DMS53 treated with DMSO at 0.1 percent for 48 hours (cell line): Measurements from ENCODE around the gene WFDC1.

Experiments used
- DNase-seq: peaks from one replicate; lab custom pipeline; 2025; ENCODE audit not compliant: unreplicated experiment; lab: John Stamatoyannopoulos, UW

Gene WFDC1, protein sequence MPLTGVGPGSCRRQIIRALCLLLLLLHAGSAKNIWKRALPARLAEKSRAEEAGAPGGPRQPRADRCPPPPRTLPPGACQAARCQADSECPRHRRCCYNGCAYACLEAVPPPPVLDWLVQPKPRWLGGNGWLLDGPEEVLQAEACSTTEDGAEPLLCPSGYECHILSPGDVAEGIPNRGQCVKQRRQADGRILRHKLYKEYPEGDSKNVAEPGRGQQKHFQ

GRCh38 chr16:84294531-84295142 lies at the start of gene WFDC1:
TSS of gene WFDC1 (plus strand) at chr16:84294878. CDS start at chr16:84294972, 94 bp downstream.
- DNase-seq = no peak

DNA sequence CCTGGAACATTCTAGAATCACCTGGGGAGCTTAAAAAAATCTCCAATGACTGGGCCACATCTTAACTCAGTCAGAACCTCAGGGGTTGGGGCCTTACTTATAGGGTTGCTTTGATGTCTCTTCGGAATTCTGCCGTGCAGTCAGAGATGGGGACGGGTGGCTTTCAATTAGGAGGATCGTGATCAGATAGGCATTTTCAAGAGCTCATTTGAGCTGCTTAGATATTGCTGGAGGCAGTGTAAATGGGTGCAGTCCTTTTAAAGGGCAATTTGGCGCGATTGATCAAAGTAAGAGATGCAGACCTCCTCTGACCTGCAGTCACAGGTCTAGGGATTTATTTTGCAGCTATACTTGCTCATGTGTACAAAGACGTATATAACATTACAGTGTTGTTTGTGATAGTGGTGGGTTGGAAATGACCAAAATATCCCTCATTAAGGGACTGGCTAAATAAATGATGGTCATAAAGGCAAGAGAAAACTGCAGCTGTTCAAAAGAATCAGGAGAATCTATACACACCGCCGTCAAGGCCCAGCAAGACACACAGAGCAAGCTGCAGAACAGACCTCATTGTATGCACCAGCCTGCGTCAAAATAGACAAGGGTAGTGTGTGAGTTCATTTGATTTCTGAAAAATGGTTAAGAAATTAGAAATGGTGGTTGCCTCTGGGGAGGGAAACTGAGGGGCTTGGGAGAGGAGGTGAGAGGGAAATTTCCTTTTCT lies 48.6 kb upstream of the WFDC1 start:
- DNase-seq = no peak

GRCh38 chr16:84246679-84247077 lies 48.0 kb upstream of the WFDC1 start:
- no peak for DNase-seq

GRCh38 chr16:84247331-84247730 lies 47.3 kb upstream of the WFDC1 start:
- DNase-seq = no peak

DNA sequence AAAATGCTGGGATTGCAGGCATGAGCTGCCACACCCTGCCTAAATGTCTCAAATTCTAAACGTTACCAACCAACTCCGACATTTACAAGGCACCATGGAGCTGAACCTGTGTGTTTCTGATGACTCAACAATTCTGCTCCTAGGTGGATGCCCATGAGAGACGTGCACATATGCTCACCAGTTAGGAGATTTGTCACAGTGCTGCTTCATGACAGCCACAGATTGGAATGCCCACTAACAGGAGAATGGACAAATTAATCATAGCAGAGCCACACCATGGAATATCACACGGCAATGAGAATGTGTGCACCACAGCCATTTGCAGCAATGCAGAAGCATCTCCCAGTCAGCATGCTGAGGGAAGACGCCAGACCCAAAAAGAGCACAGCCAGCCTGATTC lies 46.8 kb upstream of the WFDC1 start:
- DNase-seq = no peak

- DNase-seq = no peak
Measured at GRCh38 chr16:84252184-84252583, 42.5 kb upstream of the WFDC1 start.

DNA sequence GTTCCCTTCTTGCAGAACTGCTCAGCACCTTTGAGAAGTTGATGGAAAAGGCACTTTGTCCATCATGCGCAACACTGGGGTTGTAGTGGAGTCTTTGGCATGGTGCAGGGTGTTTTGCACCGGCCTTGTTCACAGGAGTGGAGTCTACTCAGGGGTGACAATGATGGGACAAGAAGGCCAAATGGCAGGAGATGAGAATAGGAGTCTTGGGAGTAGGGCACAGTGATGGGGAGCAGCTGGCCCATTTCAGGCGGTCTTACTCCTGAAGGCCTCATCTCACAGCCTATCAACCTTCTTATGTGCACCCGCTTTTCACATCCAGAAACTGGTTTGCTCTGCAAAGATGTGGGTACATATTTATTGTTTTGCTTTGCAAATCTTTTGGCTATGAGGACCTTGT lies 41.5 kb upstream of the WFDC1 start:
- no peak for DNase-seq

GRCh38 chr16:84254062-84254461 lies 40.6 kb upstream of the WFDC1 start:
- no peak for DNase-seq

DNA sequence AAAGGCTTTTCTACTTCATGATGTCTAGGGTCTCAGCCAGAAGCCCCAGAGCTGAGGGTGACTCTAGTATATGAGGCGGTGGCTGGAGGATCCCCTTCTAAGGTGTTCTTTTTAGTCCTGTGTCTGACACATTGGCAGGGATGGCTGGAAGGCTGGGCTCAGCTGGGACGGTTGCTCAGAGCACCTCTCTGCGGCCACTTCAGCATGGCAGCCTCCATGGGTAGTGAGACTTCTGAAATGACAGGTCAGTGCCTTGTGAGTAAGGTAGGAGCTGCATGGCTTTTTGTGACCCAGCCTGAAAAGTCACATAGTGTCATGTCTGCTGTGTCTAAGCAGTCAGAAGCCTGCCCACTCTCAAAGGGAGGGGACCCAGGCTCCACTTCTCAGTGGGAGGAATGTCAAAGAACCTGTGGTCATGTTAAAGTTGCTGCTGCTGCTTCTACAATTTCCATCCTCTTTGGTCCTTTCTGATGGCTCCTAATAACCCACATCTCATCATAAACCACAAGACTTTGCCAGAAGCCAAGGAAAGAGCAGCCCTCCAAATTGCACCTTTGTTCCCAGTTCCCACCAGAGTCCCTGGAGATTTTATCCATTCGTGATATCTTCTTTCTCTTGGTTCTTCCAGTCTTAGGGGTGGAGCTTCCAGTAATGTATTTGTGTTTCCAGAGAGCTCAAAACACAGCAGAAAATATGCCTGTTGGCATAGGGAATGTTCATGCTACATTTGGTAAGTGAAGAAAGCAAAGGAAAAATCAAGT lies 39.4 kb upstream of the WFDC1 start:
- DNase-seq = no peak

GRCh38 chr16:84258266-84258665 lies 36.4 kb upstream of the WFDC1 start:
- DNase-seq = no peak

- no peak for DNase-seq
Measured at GRCh38 chr16:84259691-84260090, 35.0 kb upstream of the WFDC1 start.

DNA sequence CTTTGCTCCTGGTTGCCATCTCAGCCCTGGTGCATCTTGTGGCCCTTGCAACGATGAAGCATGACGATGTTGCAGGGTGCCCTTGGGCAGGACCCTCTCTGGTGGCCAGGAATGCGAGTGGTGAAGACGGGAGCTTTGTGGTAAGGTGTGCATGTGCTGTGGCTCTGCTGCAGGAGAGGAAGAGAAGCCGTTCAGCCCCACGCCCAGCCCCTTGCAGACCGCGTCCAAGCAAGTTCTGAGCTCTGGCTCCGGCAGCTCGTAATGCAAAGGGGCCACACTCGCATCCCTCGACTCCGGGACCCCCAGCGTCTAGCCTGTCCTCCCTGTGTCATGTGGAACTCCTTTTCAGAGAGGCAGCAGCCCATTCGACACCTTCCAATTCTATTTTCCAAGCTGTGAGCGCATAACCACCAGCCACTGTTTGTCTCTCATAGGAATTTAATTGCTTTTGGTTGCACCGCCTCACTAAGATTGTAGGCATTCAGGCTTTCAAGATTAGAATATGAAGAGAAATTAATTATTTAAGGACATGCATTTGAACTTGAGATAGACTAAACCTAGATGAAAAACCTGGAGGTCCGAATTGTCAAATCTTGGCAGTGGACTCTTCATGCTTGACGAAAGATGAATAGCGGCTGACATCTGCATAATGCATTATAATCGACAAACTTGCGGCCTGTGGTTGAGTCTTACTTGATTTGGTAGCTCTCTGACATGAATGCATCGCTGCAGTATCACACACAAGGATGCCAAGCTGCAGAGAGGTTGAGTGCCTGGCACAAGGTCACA lies 33.7 kb upstream of the WFDC1 start:
- DNase-seq = no peak

DNA sequence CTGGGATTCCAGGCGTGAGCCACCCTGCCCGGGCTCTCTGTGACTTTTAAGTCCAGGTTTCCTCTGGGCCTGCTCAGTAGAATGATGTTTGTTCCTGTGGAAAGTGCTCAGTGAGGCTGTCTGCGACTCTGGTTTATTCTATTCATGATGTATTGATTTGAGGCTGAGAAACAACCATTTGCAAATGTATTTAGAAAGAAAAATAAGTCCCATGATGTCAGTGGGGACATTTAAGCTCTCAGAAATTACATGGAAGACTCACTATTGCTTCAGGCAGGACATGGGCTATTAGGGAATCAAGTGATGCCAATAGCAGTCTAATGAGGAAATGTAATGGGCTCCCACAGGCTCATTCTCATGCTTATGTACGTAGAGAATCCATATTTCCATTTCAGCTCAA lies 32.6 kb upstream of the WFDC1 start:
- no peak for DNase-seq

DNA sequence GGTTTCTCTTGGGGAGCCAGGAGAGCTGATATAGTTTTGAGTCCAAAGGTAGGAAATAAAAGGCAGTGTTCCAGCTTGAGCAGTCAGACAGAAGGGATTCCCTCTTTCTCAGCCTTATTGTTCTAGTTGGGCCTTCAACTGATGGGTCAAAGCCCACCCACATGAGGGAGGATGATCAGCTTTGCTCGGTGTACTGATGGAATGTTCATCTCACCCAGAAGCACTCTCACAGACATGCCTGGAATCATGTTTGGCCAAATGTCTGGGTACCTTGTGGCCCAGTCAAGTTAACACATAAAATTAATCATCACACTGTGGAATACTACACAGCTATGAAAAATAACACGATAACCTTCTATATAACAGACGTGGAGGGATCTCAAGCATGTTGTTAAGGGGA lies 31.7 kb upstream of the WFDC1 start:
- DNase-seq = no peak

DNA sequence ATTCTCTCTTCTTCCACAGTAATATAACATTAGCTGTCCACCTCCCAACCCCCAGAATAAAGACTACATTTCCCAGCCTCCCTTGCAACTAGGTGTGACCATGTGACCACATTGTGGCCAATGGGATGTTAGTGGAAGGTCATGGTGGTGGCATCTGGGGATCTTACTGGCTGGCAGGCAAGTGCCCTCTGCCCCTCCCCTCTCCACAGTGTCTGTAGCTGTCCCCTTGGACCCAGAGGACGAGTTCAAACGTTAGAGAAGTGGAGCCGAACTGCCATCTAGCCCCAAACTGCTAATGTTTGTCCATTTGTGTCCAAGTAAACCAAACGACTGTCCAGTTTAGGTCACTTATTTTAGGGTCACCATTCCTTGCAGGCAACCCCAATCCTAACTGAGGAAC lies 28.2 kb upstream of the WFDC1 start:
- DNase-seq = no peak

DNA sequence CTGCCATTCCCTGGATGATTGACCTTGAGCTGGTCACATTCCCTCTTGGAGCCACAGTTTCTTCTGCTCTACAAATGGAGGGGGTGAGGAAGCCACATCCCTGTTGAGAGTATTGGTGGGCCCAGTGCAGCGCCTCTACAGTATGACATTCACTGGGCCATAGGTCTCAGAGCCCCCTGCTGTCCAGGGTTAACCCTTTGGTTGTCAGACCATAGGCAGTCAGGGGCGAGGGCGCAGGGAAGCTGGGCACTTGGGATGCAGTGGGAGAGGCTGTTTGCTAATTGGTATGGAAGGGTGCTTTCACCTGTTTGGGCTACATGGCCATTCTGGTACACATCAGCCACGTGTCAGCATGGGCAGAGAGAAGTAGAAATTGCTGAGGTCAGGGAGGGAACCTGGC lies 27.3 kb upstream of the WFDC1 start:
- no peak for DNase-seq

DNA sequence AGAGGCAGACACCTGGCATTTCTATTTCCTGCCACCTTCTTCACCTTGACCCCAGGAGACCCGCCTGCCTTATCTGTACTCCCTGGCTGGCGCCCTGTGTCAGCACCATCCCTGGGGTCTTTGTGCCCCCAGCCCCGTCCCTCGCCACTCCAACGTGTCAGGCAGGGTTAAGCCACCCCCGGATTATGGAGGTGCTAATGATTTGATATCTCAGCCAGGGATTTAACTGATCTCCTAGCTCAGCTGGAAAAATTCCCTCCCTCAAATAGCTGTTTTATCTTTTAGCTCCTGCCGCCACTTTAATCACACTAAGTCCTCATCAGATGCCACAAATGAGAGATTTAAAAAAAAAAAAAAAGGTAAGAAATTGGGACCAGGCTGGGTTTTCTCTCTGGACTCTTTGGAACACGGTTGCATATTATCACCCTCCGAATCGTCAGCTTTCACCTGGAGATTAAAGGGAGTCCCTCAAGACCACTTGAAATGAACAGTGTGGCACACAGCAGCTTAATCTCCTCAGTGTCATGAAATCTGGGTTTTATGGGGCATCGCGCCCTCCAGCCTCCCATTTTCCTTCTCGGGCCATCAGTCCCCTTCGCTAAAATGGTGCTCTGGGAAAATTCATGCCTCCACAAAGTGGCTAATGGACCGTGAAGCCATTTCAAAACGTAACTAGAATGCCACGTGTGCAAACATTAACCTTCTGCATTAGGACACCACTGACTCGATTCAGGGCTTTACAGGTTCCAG lies 26.2 kb upstream of the WFDC1 start:
- no peak for DNase-seq

- DNase-seq = no peak
Measured at GRCh38 chr16:84270071-84270470, 24.6 kb upstream of the WFDC1 start.

DNA sequence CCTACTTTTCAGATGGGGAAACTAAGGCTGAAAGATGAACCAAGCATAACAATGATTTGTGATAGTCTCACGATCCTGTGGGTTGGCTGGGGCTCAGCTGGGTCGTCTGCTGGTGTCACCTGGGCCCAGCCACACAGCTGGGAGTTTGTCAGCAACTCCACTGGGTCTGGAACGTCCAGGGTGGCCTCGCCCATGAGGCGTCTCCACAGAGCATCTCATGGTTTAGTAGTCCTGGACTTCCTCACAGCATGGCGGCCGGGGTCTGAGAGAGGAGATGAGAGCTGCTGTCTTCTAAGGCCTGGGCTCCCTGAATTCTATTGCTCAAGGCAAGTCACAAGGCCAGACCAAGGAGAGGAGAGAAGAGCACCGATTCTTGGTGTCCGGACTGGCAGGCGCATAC lies 24.1 kb upstream of the WFDC1 start:
- no peak for DNase-seq

DNA sequence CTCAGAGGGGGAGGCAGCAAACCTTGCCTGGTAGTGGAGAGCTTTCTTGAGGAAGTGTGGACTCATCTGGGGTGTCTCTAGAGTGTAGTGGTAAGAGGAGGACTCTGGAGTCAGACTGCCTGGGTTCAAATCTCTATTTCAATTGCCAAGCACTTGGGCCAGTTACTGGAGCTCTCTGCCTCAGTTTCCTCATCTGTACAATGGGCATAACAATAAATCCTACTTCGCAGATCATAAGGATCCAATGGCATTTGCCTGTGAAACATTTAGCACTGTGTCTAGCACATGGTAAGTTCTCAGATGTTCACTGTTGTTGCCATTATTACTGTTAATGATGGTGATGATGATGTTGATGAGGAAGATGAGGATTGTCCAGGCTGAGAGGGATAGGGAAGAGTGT lies 23.6 kb upstream of the WFDC1 start:
- DNase-seq = no peak
